Superior temporal gyrus (tissue), 1 donor: Measurements from ENCODE around the gene PITPNM3.

Source experiments
- DNase-seq: peaks from one replicate; pipeline ENCODE4 v3.0.0-alpha.2; 2016; ENCODE audit errors: extremely low spot score

Gene PITPNM3

GRCh38 chr17:6408276-6408675, 148.1 kb downstream of the PITPNM3 start:
- DNase-seq, result no peak

GRCh38 chr17:6402258-6402657, 154.1 kb downstream of the PITPNM3 start:
- no peak for DNase-seq
